Occipital lobe (tissue), 2 donors: ENCODE results near the gene CXCL9. TPM values are rescaled to one million over a fixed set of nuclear protein-coding genes. Genes with fewer than 3 reads are reported as not detected.
"Not testable (repeated sequence)": the region's sequence is repeated elsewhere in the genome, so short reads cannot be mapped to it uniquely, and the experiment has no call there.

Experiments used
- DNase-seq: peaks from one replicate; lab custom pipeline; 2025; lab: John Stamatoyannopoulos, UW
- total RNA-seq: library from RNA; depleted of rRNA; stranded (reverse); fragments of >200 nt; gene quantifications from one replicate; pipeline ENCODE4 v1.2.3, GENCODE V29; 2014

CXCL9 gene
- not detected for total RNA-seq

GRCh38 chr4:76007089-76007862, at the start of gene CXCL9:
TSS of gene CXCL9 (minus strand) at chr4:76007509. CDS start at chr4:76007449, 60 bp downstream.
- DNase-seq: no peak

DNA sequence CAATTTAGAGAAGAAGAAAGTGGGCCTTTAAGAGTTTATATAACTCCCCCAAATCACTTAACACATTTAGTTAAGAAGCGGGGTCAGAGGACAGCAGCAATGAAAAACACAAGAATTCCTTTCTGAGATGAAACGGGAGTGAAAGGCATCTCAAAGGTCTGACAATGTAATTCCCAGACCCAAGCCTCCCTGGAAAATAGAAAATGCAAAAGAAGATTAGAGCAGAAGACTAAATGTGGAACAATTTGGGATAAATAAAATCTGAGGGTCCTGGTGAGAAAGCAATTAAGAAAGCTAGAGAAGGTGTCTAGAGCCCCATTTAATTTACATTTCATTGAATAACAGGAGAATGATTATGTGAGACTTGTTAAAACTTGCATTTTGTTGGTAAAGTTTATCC, 48.1 kb upstream of the CXCL9 start:
- no peak for DNase-seq

DNA sequence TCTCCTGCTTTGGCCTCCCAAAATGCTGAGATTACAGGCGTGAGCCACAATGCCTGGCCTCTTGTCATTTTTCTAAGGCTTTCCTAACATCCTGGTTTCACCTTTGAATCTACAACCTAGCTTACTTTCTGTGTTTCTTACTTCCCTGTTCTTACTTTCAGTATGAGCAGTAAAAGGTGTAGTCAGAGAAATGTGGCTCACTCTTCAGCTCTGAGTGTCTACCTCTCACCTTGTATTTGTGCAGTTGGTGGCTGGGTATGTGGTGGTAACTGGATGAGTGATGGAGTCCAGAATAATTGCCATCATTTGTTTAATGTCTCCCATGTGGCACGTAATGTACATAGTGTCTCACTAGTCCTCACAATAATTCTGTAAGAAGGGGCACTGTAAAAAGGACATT, 47.7 kb upstream of the CXCL9 start:
- no peak for DNase-seq

DNA sequence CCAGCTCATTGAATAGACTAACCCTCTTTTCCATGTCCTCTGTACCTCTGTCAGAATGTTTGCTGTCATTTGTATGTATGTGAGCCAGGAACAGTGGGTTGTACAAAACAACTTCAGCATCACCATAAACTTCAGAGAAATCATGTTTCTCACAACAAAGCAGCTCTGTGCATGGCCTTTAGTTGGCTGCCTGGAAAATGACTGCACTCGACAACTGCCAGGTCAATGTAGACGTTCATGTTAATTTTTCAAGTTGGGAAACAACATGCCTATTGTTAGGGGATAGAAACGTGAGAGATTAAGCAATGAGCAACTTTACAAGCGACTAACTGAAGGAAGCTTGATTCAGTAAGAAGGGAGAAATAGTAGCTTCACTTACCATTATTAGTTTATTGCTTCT, 46.4 kb upstream of the CXCL9 start:
- peak; percentile 4 for DNase-seq

DNA sequence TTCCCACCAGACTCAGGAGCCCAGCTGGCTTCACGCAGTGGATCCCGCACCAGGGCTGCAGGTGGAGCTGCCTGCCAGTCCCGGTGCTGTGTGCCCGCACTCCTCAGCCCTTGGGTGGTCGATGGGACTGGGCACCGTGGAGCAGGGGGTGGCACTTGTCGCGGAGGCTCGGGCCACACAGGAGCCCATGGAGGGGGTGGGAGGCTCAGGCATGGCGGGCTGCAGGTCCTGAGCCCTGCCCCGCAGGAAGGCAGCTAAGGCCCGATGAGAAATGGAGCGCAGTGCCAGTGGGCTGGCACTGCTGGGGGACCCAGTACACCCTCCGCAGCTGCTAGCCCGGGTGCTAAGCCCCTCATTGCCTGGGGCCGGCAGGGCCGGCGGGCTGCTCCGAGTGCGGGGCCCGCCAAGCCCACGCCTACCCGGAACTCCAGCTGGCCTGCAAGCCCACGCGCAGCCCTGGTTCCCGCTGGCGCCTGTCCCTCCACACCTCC, 43.3 kb upstream of the CXCL9 start:
- not testable (repeated sequence) for DNase-seq

GRCh38 chr4:76049860-76050416, 42.6 kb upstream of the CXCL9 start:
- DNase-seq: not testable (repeated sequence)

DNA sequence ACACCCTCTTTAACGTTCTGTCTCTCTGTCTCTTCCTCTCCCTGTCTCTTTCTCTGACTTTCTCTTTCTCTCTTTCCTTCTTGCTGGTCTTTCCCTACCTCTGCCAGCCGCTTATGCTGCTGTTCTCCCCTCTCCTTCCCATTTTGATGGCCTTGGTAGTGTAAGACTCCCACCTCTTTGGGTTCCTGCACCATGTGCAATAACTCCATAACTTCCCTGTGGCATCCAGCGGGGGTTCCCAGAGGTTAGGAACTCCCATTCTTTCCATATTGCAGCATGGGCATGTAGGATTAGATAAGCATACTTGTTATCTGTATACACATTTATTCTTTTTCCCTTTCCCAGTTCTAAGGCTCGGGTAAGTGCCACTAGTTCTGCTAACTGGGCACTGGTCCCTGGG, 37.4 kb upstream of the CXCL9 start:
- not testable (repeated sequence) for DNase-seq

- not testable (repeated sequence) for DNase-seq
Observed at GRCh38 chr4:76043306-76043705, 36.0 kb upstream of the CXCL9 start.

DNA sequence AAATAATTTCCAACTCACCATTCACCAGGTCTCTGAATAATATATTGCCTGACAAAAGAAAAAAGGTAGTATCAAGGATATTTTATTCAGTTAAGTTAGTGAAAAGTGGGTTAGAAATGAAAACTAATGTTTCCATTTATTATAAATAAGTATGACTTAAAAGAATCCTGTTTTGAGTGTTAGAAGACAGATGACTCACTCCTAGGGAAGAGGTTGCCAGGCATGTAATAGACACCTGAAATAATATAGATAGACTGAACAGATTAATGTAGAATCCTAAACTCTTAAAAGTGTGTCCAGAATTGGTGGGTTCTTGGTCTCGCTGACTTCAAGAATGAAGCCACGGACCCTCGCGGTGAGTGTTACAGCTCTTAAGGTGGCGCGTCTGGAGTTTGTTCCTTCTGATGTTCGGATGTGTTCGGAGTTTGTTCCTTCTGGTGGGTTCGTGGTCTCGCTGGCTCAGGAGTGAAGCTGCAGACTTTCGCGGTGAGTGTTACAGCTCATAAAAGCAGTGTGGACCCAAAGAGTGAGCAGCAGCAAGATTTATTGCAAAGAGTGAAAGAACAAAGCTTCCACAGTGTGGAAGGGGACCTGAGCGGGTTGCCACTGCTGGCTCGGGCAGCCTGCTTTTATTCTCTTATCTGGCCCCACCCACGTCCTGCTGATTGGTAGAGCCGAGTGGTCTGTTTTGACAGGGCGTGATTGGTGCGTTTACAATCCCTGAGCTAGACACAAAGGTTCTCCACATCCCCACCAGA, 35.1 kb upstream of the CXCL9 start:
- DNase-seq: not testable (repeated sequence)

GRCh38 chr4:76036855-76037254, 29.5 kb upstream of the CXCL9 start:
- DNase-seq: no peak

GRCh38 chr4:76035799-76036380, 28.6 kb upstream of the CXCL9 start, which contains the start of gene CXCL11:
TSS of gene CXCL11 (minus strand) at chr4:76036070. CDS start at chr4:76035987, 83 bp downstream.
- no peak for DNase-seq

- DNase-seq: no peak
Observed at GRCh38 chr4:76035141-76035540, 27.8 kb upstream of the CXCL9 start.

GRCh38 chr4:76029300-76029699, 22.0 kb upstream of the CXCL9 start:
- DNase-seq: no peak

- DNase-seq: no peak
Observed at GRCh38 chr4:76028350-76028765, 21.0 kb upstream of the CXCL9 start.

- DNase-seq: no peak
Observed at GRCh38 chr4:76024065-76024464, 16.8 kb upstream of the CXCL9 start.

DNA sequence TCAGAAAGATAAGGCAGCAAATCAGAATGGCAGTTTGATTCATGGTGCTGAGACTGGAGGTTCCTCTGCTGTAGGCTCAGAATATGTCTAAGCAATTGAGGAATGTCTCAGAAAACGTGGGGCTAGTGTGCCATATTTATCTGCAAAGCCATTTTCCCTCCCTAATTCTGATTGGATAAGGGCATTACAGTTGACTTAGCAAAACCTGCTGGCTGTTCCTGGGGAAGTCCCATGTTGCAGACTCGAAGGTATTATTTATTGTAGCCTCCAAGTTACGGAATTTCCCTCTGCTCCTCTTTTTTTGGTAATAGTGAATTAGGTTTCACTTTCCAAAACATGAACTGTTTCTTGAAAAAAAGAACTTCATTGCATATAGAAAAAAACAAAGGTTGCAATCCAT, 16.1 kb upstream of the CXCL9 start, which contains the start of gene CXCL10:
Gene CXCL10, minus strand, starts transcription at position 109 of the 400 bp plus-strand sequence. Its CDS starts 66 bp downstream, at position 43.
- no peak for DNase-seq

- no peak for DNase-seq
Observed at GRCh38 chr4:76022677-76023076, 15.4 kb upstream of the CXCL9 start.

GRCh38 chr4:76022031-76022430, 14.7 kb upstream of the CXCL9 start:
- no peak for DNase-seq

GRCh38 chr4:76017056-76017686, 9.9 kb upstream of the CXCL9 start:
- DNase-seq: no peak

DNA sequence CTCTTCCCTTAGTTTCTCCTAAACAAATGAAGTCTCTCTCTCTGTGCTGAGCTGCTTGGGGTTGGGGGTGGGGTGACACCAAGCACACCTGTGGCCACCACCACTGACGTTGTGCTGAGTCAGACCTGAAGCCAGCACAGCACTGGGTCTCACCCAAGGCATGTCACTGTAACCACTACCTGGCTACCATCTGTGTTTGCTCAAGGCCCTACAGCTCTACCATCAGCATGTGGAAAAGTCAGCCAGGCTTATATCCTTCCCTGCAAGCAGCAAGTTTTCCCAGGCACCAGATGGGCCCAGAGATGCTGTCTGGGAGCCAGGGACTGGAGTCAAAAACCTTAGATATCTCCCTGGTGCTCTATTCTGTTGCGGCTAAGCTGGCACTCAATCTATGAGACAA, 9.1 kb upstream of the CXCL9 start:
- no peak for DNase-seq

DNA sequence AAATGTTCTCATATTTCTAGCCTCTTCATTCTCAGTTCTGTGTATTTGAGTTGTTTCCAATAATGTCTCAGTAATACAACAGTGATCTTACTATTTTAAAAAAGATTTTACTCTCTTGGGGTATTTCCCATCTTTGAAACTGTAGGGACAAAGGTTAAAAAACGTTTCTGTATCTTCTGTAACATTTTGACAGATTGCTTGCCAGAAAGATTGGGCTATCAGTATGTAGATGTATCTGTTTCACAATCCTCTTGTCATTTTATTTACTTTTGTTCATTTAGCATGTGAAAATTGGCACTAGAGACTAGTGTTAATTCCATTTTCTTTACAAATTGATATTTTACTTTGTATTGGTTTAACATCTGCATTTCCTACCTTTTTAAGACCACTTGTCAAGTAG, 6.2 kb upstream of the CXCL9 start:
- no peak for DNase-seq
